Nucleus accumbens (tissue), 56 donors: Measurements from ENCODE around the gene FBLN2.
A peak's percentile ranks its signal among the peaks of the same experiment; 100 is the strongest.

ENCODE experiments used
- DNase-seq, 56 donors: peaks; one replicate each; lab custom pipeline; 2025; lab: John Stamatoyannopoulos, UW

Gene FBLN2

DNA sequence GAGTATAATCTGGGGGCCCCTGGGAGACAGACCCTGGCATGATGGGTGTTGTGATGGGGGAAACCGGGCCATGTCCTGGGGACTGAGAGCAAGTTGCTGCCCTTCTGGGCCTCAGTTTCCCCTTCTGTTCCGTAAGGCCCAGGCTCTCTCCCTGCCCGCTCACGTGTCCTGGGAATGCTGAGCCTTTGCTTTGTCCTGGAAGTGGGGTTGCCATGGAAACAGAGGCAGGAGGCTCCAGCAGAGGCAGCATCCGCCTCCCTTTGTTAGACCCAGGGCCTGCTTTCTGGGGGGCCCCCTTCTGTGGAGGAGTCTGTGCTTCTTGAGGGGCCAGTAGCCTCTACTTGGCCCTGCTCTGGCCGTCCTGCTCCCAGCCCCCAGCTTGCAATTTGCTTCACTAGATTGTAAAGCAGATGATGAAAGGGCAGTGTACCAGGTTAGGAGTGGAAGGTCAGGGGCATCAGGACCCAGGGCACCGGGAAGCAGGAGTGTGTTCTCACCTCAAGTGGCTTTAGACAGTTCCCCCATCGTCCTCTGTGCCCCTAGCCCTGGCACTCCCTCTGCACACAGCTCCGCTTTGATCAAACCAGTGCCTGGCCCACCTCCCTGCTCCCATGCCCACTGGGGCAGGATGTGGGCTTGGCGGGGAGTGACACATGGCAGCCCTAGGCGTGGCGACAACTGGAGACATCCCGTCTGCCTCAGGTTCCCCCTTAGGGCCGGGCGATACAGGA lies 105.6 kb downstream of the FBLN2 start:
- no peak for DNase-seq

- DNase-seq: peak in 2 of 56 donors; percentile 9 to 59
These were observed 106.4 kb downstream of the FBLN2 start for GRCh38 chr3:13655061-13655913.

GRCh38 chr3:13656584-13657301 lies 107.8 kb downstream of the FBLN2 start:
- no peak for DNase-seq

DNA sequence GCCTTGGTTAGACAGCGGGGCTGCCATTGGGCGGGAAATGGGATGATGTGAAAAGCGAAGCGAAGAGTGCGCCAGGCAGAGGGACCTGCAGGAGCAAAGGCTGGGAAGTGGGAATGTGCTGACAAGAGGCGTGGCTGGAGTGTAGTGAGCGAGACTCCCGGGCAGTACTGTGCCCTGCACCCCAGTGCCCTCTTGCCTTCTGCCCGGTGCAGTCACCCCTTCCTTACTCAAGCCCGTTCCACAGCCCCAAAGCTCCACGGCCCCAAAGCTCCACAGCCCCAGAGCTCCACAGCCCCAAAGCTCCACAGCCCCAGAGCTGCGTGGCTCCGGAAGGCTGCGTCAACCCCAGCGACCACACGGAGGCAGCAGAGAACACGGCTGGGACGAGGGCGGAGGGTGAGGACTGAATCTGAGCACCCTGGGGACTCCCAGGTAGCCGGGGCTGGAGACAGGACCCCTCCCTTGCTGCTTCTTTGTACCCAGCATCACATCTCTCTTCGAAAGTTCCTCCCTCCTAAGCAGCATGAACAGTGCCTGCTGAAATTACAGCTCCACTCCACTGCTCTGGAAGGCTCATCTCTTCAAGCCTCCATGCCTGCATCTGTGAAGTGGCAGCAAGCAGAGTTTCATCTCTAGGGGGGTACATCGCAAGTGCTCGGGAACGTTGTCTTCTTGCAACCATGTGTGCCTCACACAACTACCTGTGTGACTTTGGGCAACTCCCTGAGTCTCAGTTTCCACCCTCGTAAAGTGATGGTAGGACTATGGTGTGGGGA lies 108.9 kb downstream of the FBLN2 start:
- peak in 44 of 56 donors; percentile 6 to 81 (median 42) for DNase-seq

DNA sequence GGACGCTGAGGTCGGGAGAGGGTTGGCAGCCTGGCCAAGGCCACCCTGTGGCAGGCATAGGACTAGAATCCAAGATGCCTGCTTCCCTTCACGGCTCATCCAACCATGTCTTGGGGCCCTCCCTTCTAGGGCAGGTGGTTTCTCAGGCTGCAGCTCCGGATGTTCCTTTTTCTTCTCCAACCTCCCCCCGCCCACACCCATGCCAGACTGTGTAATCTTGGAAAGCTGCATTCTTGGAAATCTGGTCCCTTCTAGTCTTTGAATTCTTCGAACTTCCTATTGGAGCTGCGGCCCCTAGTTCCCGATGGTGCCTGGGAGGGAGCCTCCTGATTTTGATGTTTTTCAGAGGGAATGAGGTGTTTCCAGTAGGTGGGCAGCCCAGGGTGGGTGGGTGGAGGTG lies 109.8 kb downstream of the FBLN2 start:
- DNase-seq: no peak

- no peak for DNase-seq
These were observed 110.5 kb downstream of the FBLN2 start for GRCh38 chr3:13659221-13659969.

DNA sequence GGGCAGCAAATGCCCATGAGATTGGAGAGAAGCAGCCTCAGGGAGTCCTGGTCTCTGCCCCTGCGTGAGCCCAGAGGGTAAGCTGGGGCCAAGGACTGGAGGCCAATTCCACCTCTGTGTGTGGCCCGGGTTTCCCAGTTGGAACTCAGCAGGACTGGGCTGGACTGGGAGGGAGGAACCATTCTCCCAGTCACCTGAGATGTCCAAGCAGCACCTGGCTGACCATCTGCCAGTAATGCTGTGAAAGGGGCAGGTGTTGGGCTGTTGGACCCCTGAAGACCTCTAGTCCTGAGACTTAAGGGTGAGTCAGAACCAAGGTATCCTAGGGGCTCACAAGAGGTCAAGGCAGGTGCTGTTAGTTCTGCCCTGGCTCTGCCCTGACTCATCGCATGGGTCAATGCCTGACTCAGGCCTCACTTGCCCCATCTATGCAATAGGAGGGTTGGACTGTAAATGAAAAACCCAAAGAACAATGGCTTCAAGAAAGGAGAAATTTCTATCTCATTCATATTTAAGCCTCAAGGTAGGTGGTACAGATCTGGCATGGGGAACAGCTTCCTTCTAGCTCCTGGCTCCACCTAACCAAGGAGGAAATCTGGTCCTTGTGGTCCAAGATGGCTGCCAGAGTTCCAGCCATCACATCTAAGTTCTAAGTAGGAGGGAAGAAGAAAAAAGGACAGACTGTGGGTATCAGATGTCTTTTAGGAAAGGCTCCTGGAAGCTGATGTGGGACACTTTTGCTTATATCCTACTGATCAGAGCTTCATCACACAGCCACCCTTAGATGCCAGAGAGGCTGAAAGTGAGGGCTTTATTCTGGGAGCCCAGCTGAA lies 111.3 kb downstream of the FBLN2 start:
- DNase-seq: no peak

- no peak for DNase-seq
These were observed 112.2 kb downstream of the FBLN2 start for GRCh38 chr3:13661121-13661520.

DNA sequence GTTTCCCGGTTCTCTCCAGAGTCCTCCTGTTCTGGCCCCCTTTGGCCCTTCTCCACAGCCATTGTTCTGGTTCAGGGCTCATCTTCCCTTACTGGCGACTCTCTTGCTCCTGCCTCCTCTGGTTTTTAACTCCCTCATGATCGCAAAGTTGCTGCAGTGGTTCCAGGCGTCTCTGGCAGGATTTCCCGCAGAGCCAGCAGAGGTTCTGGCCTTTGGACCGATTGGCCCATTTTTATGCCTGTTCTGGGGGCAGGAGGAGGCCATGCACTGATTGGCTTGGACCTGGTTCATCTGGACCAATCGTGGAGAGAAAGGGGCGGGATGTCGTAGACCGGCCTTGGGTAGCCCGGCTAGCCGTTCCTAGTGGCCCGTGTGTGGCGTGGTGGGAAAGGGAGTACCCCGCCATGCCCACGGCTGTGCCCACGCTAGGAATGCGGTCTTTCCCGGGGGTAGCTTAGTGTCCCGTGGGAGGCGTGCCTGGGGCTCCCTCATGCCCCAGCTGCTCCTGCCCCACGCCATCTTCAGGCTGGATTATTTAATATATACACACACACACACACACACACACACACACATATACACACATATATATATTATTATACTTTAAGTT lies 113.4 kb downstream of the FBLN2 start:
- no peak for DNase-seq

GRCh38 chr3:13663781-13664535 lies 115.0 kb downstream of the FBLN2 start:
- no peak for DNase-seq

DNA sequence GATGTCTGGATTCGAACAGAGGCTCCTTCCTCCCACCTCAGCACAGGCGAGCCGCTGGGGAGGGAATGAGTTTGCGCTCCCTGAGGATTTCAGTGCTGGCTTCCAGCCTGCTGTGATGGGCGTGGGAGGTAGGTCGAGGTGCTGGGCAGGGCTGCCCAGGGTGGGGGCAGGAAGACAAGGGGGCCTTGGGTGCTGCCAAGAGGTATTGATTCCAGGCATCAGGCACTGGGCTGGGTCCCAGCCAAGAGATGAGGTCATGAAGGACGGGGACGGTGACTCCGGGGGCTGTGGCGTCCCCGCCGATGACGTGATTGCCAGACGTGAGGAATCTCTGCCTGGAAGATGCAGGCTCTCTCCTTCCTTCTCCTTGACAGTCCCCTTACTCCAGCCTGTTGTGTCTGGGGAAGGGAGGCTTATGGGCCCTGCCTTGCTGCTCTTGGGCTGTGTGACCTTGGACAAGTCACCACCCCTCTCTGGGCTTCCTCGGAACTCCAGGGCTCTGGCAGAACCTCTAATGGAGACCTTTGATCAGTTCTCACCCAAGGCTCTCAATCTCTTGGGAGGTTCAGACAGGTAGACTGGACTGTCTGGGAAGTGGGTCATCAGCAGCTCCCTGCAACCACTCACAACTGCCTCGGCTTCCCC lies 116.8 kb downstream of the FBLN2 start:
- DNase-seq: no peak

DNA sequence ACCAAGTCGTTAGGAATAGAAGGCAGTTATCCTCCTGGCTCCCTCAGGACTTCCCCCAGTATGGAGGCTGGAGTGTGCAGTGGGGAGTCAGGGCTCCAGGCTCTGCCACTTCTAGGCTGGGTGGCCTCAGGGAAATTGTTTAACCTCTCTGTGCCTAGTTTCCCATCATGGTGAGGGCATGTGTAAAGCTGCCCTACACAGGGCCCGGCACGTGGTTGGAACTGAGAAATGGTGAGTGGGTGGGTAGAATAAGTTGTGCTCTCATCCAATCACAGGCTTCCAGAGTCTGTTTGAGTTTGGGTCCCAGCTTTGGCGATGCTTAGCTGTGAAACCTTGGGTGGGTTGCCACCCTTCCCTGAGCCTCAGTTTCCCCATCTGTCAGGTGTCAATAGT lies 117.3 kb downstream of the FBLN2 start:
- DNase-seq: no peak

- DNase-seq: no peak
These were observed 118.1 kb downstream of the FBLN2 start for GRCh38 chr3:13666781-13667709.

- no peak for DNase-seq
These were observed 119.2 kb downstream of the FBLN2 start for GRCh38 chr3:13668136-13668535.

- DNase-seq: no peak
These were observed 120.5 kb downstream of the FBLN2 start for GRCh38 chr3:13669457-13669856.

GRCh38 chr3:13670292-13670691 lies 121.4 kb downstream of the FBLN2 start:
- no peak for DNase-seq
